RWPE2 (cell line): ENCODE measurements around the gene NDUFS5.
"Not testable (repeated sequence)": the region's sequence is repeated elsewhere in the genome, so short reads cannot be mapped to it uniquely, and the experiment has no call there.

ENCODE experiments used
- ATAC-seq: fragments of 200-7000 bp; cut with Tn5 transposase; 3 replicates; pipeline ENCODE4 v1.9.1; 2021; ENCODE audit warnings: low read depth
- DNase-seq: peaks from one replicate; pipeline ENCODE4 v3.0.0-alpha.2; 2020; ENCODE audit warnings: low spot score
- H3K27ac ChIP-seq: fragments of 450-650 bp; 2 replicates; pipeline ENCODE4 v1.5.1; 2017; ENCODE audit warnings: mild to moderate bottlenecking; ENCODE audit not compliant: poor library complexity, severe bottlenecking
- H3K27me3 ChIP-seq: fragments of 250-450 bp; sonication (Bioruptor Pico); 2 replicates; pipeline ENCODE4 v1.5.1; 2021; ENCODE audit warnings: mild to moderate bottlenecking, moderate library complexity; ENCODE audit not compliant: insufficient read depth, poor library complexity, severe bottlenecking
- H3K36me3 ChIP-seq: fragments of 250-450 bp; sonication (Bioruptor Pico); 2 replicates; pipeline ENCODE4 v1.5.1; 2020; ENCODE audit warnings: low read depth, mild to moderate bottlenecking, moderate library complexity
- H3K4me1 ChIP-seq: fragments of 250-450 bp; sonication (Bioruptor Pico); 2 replicates; pipeline ENCODE4 v1.5.1; 2021; ENCODE audit warnings: mild to moderate bottlenecking, moderate library complexity; ENCODE audit not compliant: insufficient read depth, poor library complexity, severe bottlenecking
- H3K4me3 ChIP-seq: fragments of 250-450 bp; sonication (Bioruptor Pico); 2 replicates; pipeline ENCODE4 v1.5.1; 2021; ENCODE audit warnings: mild to moderate bottlenecking, moderate library complexity; ENCODE audit not compliant: severe bottlenecking
- H3K9me3 ChIP-seq: fragments of 250-450 bp; sonication (Bioruptor Pico); 2 replicates; pipeline ENCODE4 v1.5.1; 2021; ENCODE audit warnings: mild to moderate bottlenecking, moderate library complexity; ENCODE audit not compliant: severe bottlenecking
- TF ChIP-seq, protein P1 (sequence below): fragments of 450-650 bp; IDR thresholded peaks from one replicate; pipeline ENCODE4 v1.5.1; 2017; ENCODE audit warnings: mild to moderate bottlenecking, moderate library complexity; ENCODE audit not compliant: poor library complexity, severe bottlenecking

NDUFS5 gene

DNA sequence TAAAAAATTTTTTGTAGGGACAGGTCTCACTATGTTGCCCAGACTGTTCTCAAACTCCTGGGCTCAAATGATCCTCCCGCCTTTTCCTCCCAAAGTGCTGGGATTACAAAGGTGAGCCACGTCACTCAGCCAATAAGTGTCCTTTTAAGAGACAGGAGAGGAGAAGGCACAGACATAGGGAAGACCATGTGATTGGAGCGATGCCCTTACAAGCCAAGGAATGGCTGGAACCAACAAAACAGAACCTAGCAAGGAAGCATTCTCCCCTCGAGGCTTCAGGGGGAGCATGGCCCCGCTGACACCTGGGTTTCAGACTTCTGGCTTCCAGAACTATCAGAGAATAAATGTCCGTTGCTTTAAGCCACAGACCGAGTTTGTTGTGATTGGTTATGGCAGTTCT lies 37.0 kb downstream of the NDUFS5 start:
- Histone ChIP-seq H3K27me3 (no peaks in the 10 kb centered on the region), H3K4me3 (no peak overlapping the region), H3K9me3 (no peaks in the 10 kb centered on the region), H3K36me3 (no peaks in the 10 kb centered on the region), H3K4me1 (no peaks in the 10 kb centered on the region), H3K27ac (no peak overlapping the region)
- no peak for ATAC-seq
- TF ChIP-seq, protein P1, sequence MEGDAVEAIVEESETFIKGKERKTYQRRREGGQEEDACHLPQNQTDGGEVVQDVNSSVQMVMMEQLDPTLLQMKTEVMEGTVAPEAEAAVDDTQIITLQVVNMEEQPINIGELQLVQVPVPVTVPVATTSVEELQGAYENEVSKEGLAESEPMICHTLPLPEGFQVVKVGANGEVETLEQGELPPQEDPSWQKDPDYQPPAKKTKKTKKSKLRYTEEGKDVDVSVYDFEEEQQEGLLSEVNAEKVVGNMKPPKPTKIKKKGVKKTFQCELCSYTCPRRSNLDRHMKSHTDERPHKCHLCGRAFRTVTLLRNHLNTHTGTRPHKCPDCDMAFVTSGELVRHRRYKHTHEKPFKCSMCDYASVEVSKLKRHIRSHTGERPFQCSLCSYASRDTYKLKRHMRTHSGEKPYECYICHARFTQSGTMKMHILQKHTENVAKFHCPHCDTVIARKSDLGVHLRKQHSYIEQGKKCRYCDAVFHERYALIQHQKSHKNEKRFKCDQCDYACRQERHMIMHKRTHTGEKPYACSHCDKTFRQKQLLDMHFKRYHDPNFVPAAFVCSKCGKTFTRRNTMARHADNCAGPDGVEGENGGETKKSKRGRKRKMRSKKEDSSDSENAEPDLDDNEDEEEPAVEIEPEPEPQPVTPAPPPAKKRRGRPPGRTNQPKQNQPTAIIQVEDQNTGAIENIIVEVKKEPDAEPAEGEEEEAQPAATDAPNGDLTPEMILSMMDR: no peak
- no peak for DNase-seq

DNA sequence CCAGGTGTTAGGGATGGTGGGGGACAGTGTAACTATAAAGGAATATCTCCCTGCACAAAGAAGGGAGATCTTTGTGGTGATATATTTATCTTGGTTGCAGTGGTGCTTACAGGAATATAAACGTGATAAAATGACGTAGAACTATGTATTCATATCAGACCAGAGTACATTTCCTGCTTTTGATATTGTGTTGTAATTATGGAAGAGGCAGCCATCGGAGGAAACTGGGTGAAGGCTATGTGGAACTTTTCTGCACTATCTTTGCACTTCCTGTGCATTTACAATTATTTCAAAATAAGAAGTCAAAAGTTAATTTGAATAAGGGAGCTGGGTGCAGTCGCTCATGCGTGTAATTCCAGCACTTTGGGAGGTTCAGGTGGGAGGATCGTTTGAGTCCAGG lies 37.6 kb downstream of the NDUFS5 start:
- TF ChIP-seq, protein P1: no peak
- ATAC-seq (no peak), DNase-seq (no peak)
- no peaks in the 10 kb centered on the region for H3K27me3 ChIP-seq
- no peaks in the 10 kb centered on the region for H3K36me3 ChIP-seq
- no peaks in the 10 kb centered on the region for H3K4me1 ChIP-seq
- no peak overlapping the region for H3K27ac ChIP-seq
- no peak overlapping the region for H3K4me3 ChIP-seq
- no peaks in the 10 kb centered on the region for H3K9me3 ChIP-seq

DNA sequence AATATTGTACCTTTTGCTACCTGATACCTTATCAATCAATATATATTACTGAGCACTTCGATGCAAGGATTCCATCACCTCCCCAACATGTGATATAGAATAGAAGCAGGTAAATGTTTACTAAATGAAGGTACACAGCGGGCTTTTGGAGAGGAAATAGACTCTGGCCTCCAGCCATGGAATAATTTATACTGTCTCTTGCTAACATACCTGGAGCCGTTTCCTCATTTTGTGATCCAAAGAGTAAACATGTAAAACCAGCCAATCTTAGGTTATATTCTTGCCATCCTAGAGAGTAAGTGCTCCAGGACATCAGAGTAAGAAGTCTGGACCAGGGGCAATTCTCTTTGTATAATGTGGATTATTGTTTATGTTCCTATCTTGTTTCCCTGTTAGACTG lies 39.4 kb downstream of the NDUFS5 start:
- TF ChIP-seq, protein P1: no peak
- H3K27ac ChIP-seq: no peak overlapping the region
- DNase-seq: no peak
- H3K4me3 ChIP-seq: no peak overlapping the region
- H3K4me1 ChIP-seq: no peaks in the 10 kb centered on the region
- no peaks in the 10 kb centered on the region for H3K36me3 ChIP-seq
- no peaks in the 10 kb centered on the region for H3K27me3 ChIP-seq
- no peak for ATAC-seq
- H3K9me3 ChIP-seq: no peaks in the 10 kb centered on the region

DNA sequence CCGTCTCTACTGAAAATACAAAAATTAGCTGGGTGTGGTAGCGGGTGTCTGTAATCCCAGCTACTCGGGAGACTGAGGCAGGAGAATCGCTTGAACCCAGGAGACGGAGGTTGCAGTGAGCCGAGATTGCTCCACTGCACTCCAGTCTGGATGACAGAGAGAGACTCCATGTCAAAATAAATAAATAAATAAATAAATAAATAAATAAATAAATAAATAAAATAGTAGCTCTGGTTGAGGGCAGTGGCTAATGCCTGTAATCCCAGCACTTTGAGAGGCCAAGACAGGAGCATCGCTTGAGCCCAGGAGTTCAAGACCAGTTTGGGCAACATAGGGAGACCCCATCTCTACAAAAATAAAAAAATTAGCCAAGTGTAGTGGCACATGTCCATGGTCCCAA lies 42.1 kb downstream of the NDUFS5 start:
- not testable (repeated sequence) for H3K27ac ChIP-seq, ATAC-seq, H3K9me3 ChIP-seq, H3K4me1 ChIP-seq, H3K36me3 ChIP-seq, DNase-seq, H3K4me3 ChIP-seq, H3K27me3 ChIP-seq

DNA sequence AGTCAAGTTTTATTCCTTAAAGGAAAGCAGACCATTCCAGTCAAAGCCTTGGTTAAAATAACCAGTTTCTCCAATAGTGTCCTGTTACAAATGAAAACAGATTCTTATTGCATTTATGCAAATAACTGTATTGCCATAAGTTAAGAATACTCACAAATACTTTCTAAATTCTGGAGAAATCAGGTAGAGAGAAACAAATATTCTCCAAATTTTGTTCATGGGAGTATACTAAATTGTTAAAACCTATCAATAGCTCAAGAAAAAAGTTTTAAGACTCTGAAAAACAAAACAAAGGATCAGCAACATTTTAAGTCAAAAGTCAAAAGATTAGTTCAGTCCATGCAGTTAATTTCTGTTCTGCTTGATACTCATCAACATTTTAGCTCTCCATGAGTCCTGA lies 45.4 kb downstream of the NDUFS5 start:
- H3K27ac ChIP-seq, DNase-seq, H3K27me3 ChIP-seq, H3K9me3 ChIP-seq, H3K4me1 ChIP-seq, H3K36me3 ChIP-seq, ATAC-seq, H3K4me3 ChIP-seq: not testable (repeated sequence)

DNA sequence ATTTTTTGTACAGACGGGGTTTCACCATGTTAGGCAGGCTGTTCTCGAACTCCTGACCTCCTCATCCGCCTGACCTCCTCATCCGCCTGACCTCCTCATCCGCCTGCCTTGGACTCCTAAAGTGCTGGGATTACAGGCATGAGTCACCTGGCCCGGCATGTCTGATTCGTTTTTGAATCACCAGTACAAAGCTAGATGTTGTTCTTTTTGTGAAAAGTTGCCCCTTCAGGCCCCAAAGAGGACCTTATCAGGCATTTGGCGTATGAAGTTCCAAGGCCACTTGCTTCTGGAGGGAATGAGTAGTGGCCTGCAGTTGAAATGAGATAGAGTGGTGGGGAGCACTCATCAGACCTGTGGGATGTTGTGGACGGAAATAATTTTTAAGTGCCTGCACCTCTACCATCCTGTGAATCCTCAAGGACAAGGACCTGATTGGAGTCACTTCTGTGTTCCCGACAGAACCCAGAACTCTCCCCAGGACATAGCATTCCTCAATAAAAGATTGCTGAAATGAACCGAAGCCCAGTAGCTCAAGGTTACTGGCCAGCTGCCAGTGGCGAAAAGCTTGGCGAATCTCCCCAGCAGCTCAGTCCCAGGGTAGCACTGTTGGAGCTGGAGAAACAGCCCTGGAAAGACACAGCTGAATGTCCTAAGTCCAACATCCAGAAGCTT lies 50.1 kb downstream of the NDUFS5 start:
- Histone ChIP-seq H3K27ac (no peak overlapping the region), H3K4me1 (no peaks in the 10 kb centered on the region), H3K27me3 (peaks cover 4% of the 10 kb centered on the region), H3K36me3 (no peaks in the 10 kb centered on the region), H3K4me3 (no peak overlapping the region), H3K9me3 (no peaks in the 10 kb centered on the region)
- DNase-seq: no peak
- peak; percentile 58 for ATAC-seq
- TF ChIP-seq, protein P1: no peak
